ENCODE measurements around the gene SIRPB1. TPM values are rescaled to one million over a fixed set of nuclear protein-coding genes. Genes with fewer than 3 reads are reported as not detected.

SIRPB1 gene
- 0.32 to 0.71 TPM (median 0.55 TPM) in 5 replicates for total RNA-seq (2022; extraction: Qiagen RNA extraction)

GRCh38 chr20:1619861-1620444 is at the start of gene SIRPB1:
TSS of gene SIRPB1 (minus strand) at chr20:1620009. CDS start at chr20:1619944, 65 bp downstream.

GRCh38 chr20:1657556-1658334 is 37.9 kb upstream of the SIRPB1 start, which contains the start of gene SIRPG:
TSS of gene SIRPG (minus strand) at chr20:1657779. CDS start at chr20:1657714, 65 bp downstream.

Other genes with a start within 250 kb of the SIRPB1 start
- gene FKBP1A, start 227.0 kb downstream of the SIRPB1 start, total RNA-seq (2022; extraction: Qiagen RNA extraction) = 512 to 542 TPM (median 533 TPM) in 5 replicates
- gene NSFL1C, start 153.2 kb downstream of the SIRPB1 start, total RNA-seq (2022; extraction: Qiagen RNA extraction) = 108 to 129 TPM (median 113 TPM) in 5 replicates
- not detected in 5 replicates for gene SIRPB2, start 128.6 kb downstream of the SIRPB1 start, total RNA-seq (2022; extraction: Qiagen RNA extraction)
- not detected in 5 replicates for gene SIRPD, start 62.3 kb downstream of the SIRPB1 start, total RNA-seq (2022; extraction: Qiagen RNA extraction)
- not detected in 5 replicates for gene SIRPG, start 37.8 kb upstream of the SIRPB1 start, total RNA-seq (2022; extraction: Qiagen RNA extraction)

Data from A549 treated with Hydrocortisone at 1 μM for 4 hours (cell line).